GM12878 (cell line): ENCODE results near the gene TEFM. TPM values are rescaled to one million over a fixed set of nuclear protein-coding genes. Genes with fewer than 3 reads are reported as not detected.

Experiments used
- ATAC-seq: fragments of 200-7000 bp; cut with Tn5 transposase; 3 replicates; pipeline ENCODE4 v1.9.1; 2020; ENCODE audit warnings: mild to moderate bottlenecking, moderate library complexity
- BruUV-seq: library from RNA; stranded (reverse); fragments of 400-500 nt; replicated peaks from 2 replicates; lab custom pipeline; 2021; lab: Mats Ljungman, UMichigan
- CTCF ChIA-PET: fragments of 300-600 bp; sonication (Branson Sonifier 250); formaldehyde crosslinking; extraction: SDS; loops from one replicate; lab custom pipeline; 2021; ENCODE audit warnings: inconsistent platforms; lab: Yijun Ruan, JAX
- POLR2A ChIA-PET: fragments of 350-600 bp; formaldehyde crosslinking; extraction: SDS; loops from one replicate; lab custom pipeline; 2021; ENCODE audit warnings: inconsistent platforms; lab: Charles Lee
- RAD21 ChIA-PET: fragments of 300-600 bp; sonication (Branson Sonifier 250); formaldehyde crosslinking; loops from one replicate; lab custom pipeline; 2023; ENCODE audit warnings: antibody characterized with exemption; ENCODE audit not compliant: unreplicated experiment; lab: Charles Lee
- SMC1A ChIA-PET: fragments of 300-600 bp; sonication (Branson Sonifier 250); formaldehyde crosslinking; loops from one replicate; lab custom pipeline; 2023; ENCODE audit not compliant: unreplicated experiment, uncharacterized antibody; lab: Charles Lee
- DNase-seq: peaks from one replicate; pipeline ENCODE4 v3.0.0-alpha.2; 2011; ENCODE audit warnings: low read depth, low spot score
- FAIRE-seq: peaks from 3 replicates; lab custom pipeline; 2011; peaks lifted over from hg19 to GRCh38; lab: Jason Lieb, UNC
- H2AFZ ChIP-seq: 2 replicates; pipeline ENCODE4 v1.6.0; 2011; ENCODE audit warnings: low read depth, low read length, control low read depth; ENCODE audit not compliant: control insufficient read depth
- H3K27ac ChIP-seq: 2 replicates; pipeline ENCODE4 v1.5.1; 2011; ENCODE audit warnings: control low read depth; ENCODE audit not compliant: control insufficient read depth, insufficient read depth
- H3K27me3 ChIP-seq, 2 experiments: replicated peaks in 1 of 2; 2 replicates each; pipeline versions ENCODE4 v1.6.0 to v1.6.1; 2011; ENCODE audit warnings: low read length in 1 of 2; ENCODE audit not compliant: control insufficient read depth in 2 of 2, insufficient read depth in 2 of 2
- H3K36me3 ChIP-seq, 2 experiments: 2 replicates each; pipeline ENCODE4 v1.5.1; 2011; ENCODE audit warnings: low read length in 1 of 2; ENCODE audit not compliant: control insufficient read depth in 2 of 2, insufficient read depth in 2 of 2
- H3K4me1 ChIP-seq: 2 replicates; pipeline ENCODE4 v1.6.1; 2011; ENCODE audit warnings: mild to moderate bottlenecking, low read length, moderate library complexity, mixed read lengths; ENCODE audit not compliant: control insufficient read depth, insufficient read depth
- H3K4me2 ChIP-seq: 2 replicates; pipeline ENCODE4 v1.6.0; 2011; ENCODE audit warnings: control low read depth; ENCODE audit not compliant: control insufficient read depth, insufficient read depth
- H3K4me3 ChIP-seq: fragments of 200-600 bp; sonication (generic); 2 replicates; pipeline ENCODE4 v1.5.1; 2016
- H3K79me2 ChIP-seq: 2 replicates; pipeline ENCODE4 v1.6.0; 2011; ENCODE audit warnings: low read length; ENCODE audit not compliant: control insufficient read depth, insufficient read depth
- H3K9ac ChIP-seq: 2 replicates; pipeline ENCODE4 v1.8.0; 2011; ENCODE audit warnings: low read length, control low read depth, mixed read lengths; ENCODE audit not compliant: control insufficient read depth, insufficient read depth
- H3K9me3 ChIP-seq: replicated peaks from 3 replicates; pipeline ENCODE4 v1.5.1; 2011; ENCODE audit warnings: mild to moderate bottlenecking, low read length; ENCODE audit not compliant: control insufficient read depth, insufficient read depth
- H4K20me1 ChIP-seq: 2 replicates; pipeline ENCODE4 v1.6.0; 2011; ENCODE audit not compliant: control insufficient read depth, insufficient read depth
- CBFB ChIP-seq: IDR thresholded peaks from 2 replicates; pipeline ENCODE4 v1.6.1; 2016; ENCODE audit warnings: antibody characterized with exemption, low read depth
- DPF2 ChIP-seq: fragments of 450-650 bp; IDR thresholded peaks from 2 replicates; pipeline ENCODE4 v1.6.1; 2017; ENCODE audit warnings: mild to moderate bottlenecking
- E4F1 ChIP-seq: fragments of 450-650 bp; IDR thresholded peaks from 2 replicates; pipeline ENCODE4 v1.6.1; 2018; ENCODE audit warnings: borderline replicate concordance, mild to moderate bottlenecking; ENCODE audit not compliant: partially characterized antibody
- IKZF1 ChIP-seq: fragments of 450-650 bp; conservative IDR thresholded peaks from 2 replicates; pipeline ENCODE4 v1.6.1; 2017; ENCODE audit warnings: antibody characterized with exemption, mild to moderate bottlenecking
- LARP7 ChIP-seq: fragments of 450-650 bp; IDR thresholded peaks from 2 replicates; pipeline ENCODE4 v1.6.1; 2017; ENCODE audit warnings: mild to moderate bottlenecking
- POU2F2 ChIP-seq: IDR thresholded peaks from 3 replicates; pipeline ENCODE4 v1.6.1; 2011; ENCODE audit warnings: low read depth, mild to moderate bottlenecking, low read length, borderline replicate concordance
- RAD51 ChIP-seq: fragments of 450-650 bp; IDR thresholded peaks from 2 replicates; pipeline ENCODE4 v1.6.1; 2016; ENCODE audit warnings: moderate library complexity, mild to moderate bottlenecking, inconsistent platforms
- RUNX3 ChIP-seq: IDR thresholded peaks from 2 replicates; pipeline ENCODE4 v1.6.1; 2012; ENCODE audit warnings: low read length, inconsistent platforms
- ZBTB40 ChIP-seq: fragments of 450-650 bp; IDR thresholded peaks from 2 replicates; pipeline ENCODE4 v1.6.1; 2016; ENCODE audit warnings: mild to moderate bottlenecking, moderate library complexity, borderline replicate concordance
- ZNF217 ChIP-seq: fragments of 450-650 bp; IDR thresholded peaks from 2 replicates; pipeline ENCODE4 v1.6.1; 2017; ENCODE audit warnings: antibody characterized with exemption, mild to moderate bottlenecking
- WGBS: methylation state at CpG from one replicate; pipeline ENCODE4 v1.1.6; 2016; ENCODE audit warnings: low lambda C conversion rate; ENCODE audit not compliant: insufficient replicate concordance, insufficient coverage; ENCODE audit errors: missing lambda C conversion rate; 5-methylcytosine and 5-hydroxymethylcytosine counted together
- in situ Hi-C: fragments of 300-500 bp; cut with MboI; formaldehyde crosslinking; loops from 9 replicates; pipeline ENCODE4 v1.14.3; 2018; ENCODE audit warnings: mixed read lengths
- intact Hi-C: fragments of 100-400 bp; cut with micrococcal nuclease; formaldehyde crosslinking; loops from one replicate; pipeline ENCODE4 v1.14.2; 2022; ENCODE audit not compliant: unreplicated experiment
- polyA plus RNA-seq, 11 experiments: library from polyadenylated mRNA; depleted of rRNA in 4 of 11; unstranded in 6 of 11; stranded (reverse) in 5 of 11; fragments of >200 nt; fragmentation: Nextera tagmentation in 4 of 11; fragmentation: Illumina TruSeq in 1 of 11; extraction: Ambion mirVana in 4 of 11; extraction: Trizol in 1 of 11; gene quantifications; 1 replicate in 1 of 11; 2 replicates in 10 of 11; pipeline versions ENCODE4 v1.2.1 to v1.2.3, GENCODE V29; 2011 to 2016; ENCODE audit warnings: inconsistent platforms in 2 of 11, missing spikeins in 2 of 11, low read depth in 1 of 11
- total RNA-seq, 4 experiments: library from RNA; depleted of rRNA in 3 of 4; stranded (reverse); fragments of >200 nt in 3 of 4; fragmentation: Illumina TruSeq in 1 of 4; extraction: Trizol in 1 of 4; gene quantifications; 2 replicates each; pipeline versions ENCODE4 v1.2.1 to v1.2.3, GENCODE V29; 2013 to 2021

Gene TEFM
- total and polyA plus RNA-seq, 10 of the 15 experiments (the other 5 are each of a cell fraction or from before 2014, with no cell fraction given) = 11.5 to 57.1 (median 28.6) TPM

GRCh38 chr17:30924341-30924740 is 18.3 kb upstream of the TEFM start:
- no peaks in the 10 kb centered on the region for H3K36me3 ChIP-seq
- BruUV-seq = no TSS peak
- POLR2A ChIA-PET = interaction anchor here (0.7 kb wide), 1 partner anchor 9 kb away, joined by 5 read pairs; no protein-coding TSS in a partner anchor
- ATAC-seq = no peak
- H3K4me2 ChIP-seq = no peak overlapping the region
- no peak overlapping the region for H3K27ac ChIP-seq
- SMC1A ChIA-PET = no interaction called here
- H3K27me3 ChIP-seq = peaks cover 0 to 2% of the 10 kb centered on the region in 2 experiments; a peak in 1 of 4 replicates
- H3K4me3 ChIP-seq = no peak overlapping the region
- no peak overlapping the region for H2AFZ ChIP-seq
- no peak overlapping the region for H3K9ac ChIP-seq
- H3K79me2 ChIP-seq = no peaks in the 10 kb centered on the region
- FAIRE-seq = no peak
- H3K4me1 ChIP-seq = peaks cover 6% of the 10 kb centered on the region
- H4K20me1 ChIP-seq = no peaks in the 10 kb centered on the region
- CTCF ChIA-PET = interaction anchor here (0.6 kb wide), 1 partner anchor 273 kb away, joined by 3 read pairs; no protein-coding TSS in a partner anchor
- DNase-seq = no peak
- RAD21 ChIA-PET = no interaction called here
- intact Hi-C loops = no loop called here
- no peaks in the 10 kb centered on the region for H3K9me3 ChIP-seq
- in situ Hi-C loops = no loop called here
- 77% methylated on average over 2 of the region's 2 CpGs for WGBS
- no peak for TF ChIP-seq CBFB
- TF ChIP-seq RAD51 = no peak
- TF ChIP-seq POU2F2 = no peak

GRCh38 chr17:30922235-30923030 is 16.4 kb upstream of the TEFM start:
- Histone ChIP-seq H3K4me3 (peak overlapping the region; percentile 53), H3K36me3 (no peaks in the 10 kb centered on the region), H3K9ac (no peak overlapping the region), H2AFZ (peak overlapping the region; percentile 74), H3K4me1 (peaks cover 6% of the 10 kb centered on the region), H4K20me1 (no peaks in the 10 kb centered on the region), H3K27me3 (peaks cover 0 to 2% of the 10 kb centered on the region in 2 experiments; a peak in 1 of 4 replicates), H3K4me2 (peak overlapping the region; percentile 70), H3K9me3 (no peaks in the 10 kb centered on the region), H3K27ac (no peak overlapping the region), H3K79me2 (no peaks in the 10 kb centered on the region)
- CTCF ChIA-PET = interaction anchor here (0.6 kb wide), 1 partner anchor 1538 kb away, joined by 3 read pairs; no protein-coding TSS in a partner anchor
- ATAC-seq (peak; percentile 46), FAIRE-seq (no peak), DNase-seq (no peak)
- RAD21 ChIA-PET = interaction anchor here (0.6 to 1.6 kb wide), 3 partner anchors 12 to 25 kb away, joined by 3 read pairs; no protein-coding TSS in a partner anchor
- in situ Hi-C loops = no loop called here
- intact Hi-C loops = no loop called here
- POLR2A ChIA-PET = no interaction called here
- BruUV-seq = no TSS peak
- 17% methylated on average over 52 of the region's 66 CpGs for WGBS
- SMC1A ChIA-PET = no interaction called here
- TF ChIP-seq ZNF217 (no peak), E4F1 (no peak), RUNX3 (no peak), DPF2 (no peak), IKZF1 (no peak), ZBTB40 (no peak), LARP7 (no peak)
